Fibroblast of the aortic adventitia (primary cell): ENCODE results near the gene PDSS2. TPM values are rescaled to one million over a fixed set of nuclear protein-coding genes. Genes with fewer than 3 reads are reported as not detected.

Source experiments
- DNase-seq: peaks from one replicate; pipeline ENCODE4 v3.0.0-alpha.2; 2010; ENCODE audit warnings: low read depth
- H3K4me3 ChIP-seq: 2 replicates; pipeline ENCODE4 v1.5.1; 2011; ENCODE audit warnings: low read depth, mild to moderate bottlenecking, control low read depth, low read length, moderate library complexity
- total RNA-seq: library from RNA; depleted of rRNA; stranded (reverse); fragments of >200 nt; gene quantifications from 2 replicates; pipeline ENCODE4 v1.2.3, GENCODE V29; 2012; ENCODE audit warnings: low replicate concordance
- TF ChIP-seq, protein P1 (sequence below): IDR thresholded peaks from 2 replicates; pipeline ENCODE4 v1.5.1; 2011; ENCODE audit warnings: mild to moderate bottlenecking, low read length, control low read depth, inconsistent platforms; ENCODE audit not compliant: insufficient read depth

PDSS2 gene
- total RNA-seq, 1 donor: 14.4 TPM

GRCh38 chr6:107470364-107470763 lies 11.0 kb upstream of the PDSS2 start:
- DNase-seq: no peak
- TF ChIP-seq, protein P1, sequence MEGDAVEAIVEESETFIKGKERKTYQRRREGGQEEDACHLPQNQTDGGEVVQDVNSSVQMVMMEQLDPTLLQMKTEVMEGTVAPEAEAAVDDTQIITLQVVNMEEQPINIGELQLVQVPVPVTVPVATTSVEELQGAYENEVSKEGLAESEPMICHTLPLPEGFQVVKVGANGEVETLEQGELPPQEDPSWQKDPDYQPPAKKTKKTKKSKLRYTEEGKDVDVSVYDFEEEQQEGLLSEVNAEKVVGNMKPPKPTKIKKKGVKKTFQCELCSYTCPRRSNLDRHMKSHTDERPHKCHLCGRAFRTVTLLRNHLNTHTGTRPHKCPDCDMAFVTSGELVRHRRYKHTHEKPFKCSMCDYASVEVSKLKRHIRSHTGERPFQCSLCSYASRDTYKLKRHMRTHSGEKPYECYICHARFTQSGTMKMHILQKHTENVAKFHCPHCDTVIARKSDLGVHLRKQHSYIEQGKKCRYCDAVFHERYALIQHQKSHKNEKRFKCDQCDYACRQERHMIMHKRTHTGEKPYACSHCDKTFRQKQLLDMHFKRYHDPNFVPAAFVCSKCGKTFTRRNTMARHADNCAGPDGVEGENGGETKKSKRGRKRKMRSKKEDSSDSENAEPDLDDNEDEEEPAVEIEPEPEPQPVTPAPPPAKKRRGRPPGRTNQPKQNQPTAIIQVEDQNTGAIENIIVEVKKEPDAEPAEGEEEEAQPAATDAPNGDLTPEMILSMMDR: no peak
- H3K4me3 ChIP-seq: no peak overlapping the region

DNA sequence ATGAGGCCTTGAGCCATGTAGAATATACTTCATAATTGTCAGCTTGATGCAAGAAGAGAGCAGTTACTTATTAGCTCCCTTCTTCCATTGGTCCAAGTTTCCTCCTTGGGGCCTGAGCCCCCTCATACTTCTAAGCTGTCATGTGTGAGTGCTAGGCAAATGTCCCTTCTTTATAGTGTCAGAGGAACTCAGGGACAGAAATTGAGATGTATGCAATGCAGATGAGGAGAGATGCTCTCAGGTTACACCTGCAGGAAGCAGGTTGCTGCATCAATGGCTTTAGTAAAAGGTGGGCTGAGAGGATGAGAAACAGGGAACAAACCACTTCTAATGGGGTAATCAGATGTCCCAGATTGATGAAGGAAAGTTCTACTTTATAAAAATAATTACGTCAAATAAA lies 6.7 kb upstream of the PDSS2 start:
- no peak for DNase-seq
- H3K4me3 ChIP-seq: no peak overlapping the region
- TF ChIP-seq, protein P1: no peak

DNA sequence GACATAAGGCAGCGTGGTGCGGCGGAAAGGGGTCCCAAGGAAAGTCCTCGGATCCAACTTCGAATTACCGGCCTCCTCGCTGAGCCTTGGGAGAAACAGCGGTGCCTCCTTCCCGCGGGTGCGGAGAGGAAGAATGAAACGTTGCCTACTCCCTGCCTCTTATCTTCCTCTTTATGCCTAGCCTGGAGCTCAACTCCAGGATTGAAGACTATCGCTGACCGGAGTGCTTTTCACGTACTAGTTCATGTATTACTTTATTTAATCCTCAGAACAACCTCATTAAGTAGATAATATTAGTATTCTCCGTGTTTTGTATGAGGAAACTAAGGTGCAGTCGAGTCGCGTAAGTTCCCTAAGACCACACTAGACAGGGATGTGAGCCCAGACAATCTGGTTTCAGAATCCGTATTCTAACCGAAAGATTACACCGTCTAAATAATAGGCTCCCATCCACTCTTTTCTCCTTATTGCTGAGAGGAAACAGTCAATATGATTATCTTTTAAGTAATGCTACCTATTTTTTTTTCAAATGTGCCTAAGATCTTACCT lies 793 bp upstream of the PDSS2 start:
- peak overlapping the region; percentile 82 for H3K4me3 ChIP-seq
- peak; percentile 23 for DNase-seq
- TF ChIP-seq, protein P1: no peak

- H3K4me3 ChIP-seq: peak overlapping the region; percentile 82
- TF ChIP-seq, protein P1: no peak
- peak; percentile 34 for DNase-seq
Measured at GRCh38 chr6:107458672-107459282, 587 bp downstream of the PDSS2 start.

DNA sequence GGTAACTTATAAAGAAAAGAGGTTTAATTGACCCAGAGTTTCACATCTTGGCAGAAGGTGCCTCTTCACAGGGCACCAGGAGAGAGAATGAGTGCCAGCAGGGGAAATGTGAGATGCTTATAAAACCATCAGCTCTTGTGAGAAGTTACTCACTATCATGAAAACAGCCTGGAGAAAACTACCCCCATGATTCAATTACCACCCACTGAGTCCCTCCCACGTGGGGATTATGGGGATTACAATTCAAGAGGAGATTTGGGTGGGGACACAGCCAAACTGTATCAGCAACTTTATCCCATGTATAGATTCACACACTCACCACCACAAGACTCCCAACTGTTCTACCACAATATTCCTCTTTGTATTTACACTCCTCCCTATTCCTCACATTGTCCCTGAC lies 10.6 kb downstream of the PDSS2 start:
- TF ChIP-seq, protein P1: no peak
- no peak for DNase-seq
- H3K4me3 ChIP-seq: no peak overlapping the region

- no peak for DNase-seq
- TF ChIP-seq, protein P1: no peak
- H3K4me3 ChIP-seq: no peak overlapping the region
Measured at GRCh38 chr6:107447663-107448216, 11.6 kb downstream of the PDSS2 start.
